Activated CD8-positive, alpha-beta memory T cell treated with anti-CD3 and anti-CD28 coated beads, Interleukin-2, amount 50 U/mL, for 48 hours (primary cell): ENCODE results near the gene MTAP.

Experiments used
- DNase-seq: peaks from one replicate; pipeline ENCODE4 v3.0.0-alpha.2; 2020

Gene MTAP

GRCh38 chr9:21854119-21854518 is 51.7 kb downstream of the MTAP start:
- DNase-seq: no peak

- no peak for DNase-seq
These were observed 52.2 kb downstream of the MTAP start for GRCh38 chr9:21854594-21854993.

- no peak for DNase-seq
These were observed 54.1 kb downstream of the MTAP start for GRCh38 chr9:21856301-21857094.

GRCh38 chr9:21862871-21863270 is 60.4 kb downstream of the MTAP start:
- no peak for DNase-seq

GRCh38 chr9:21864505-21864904 is 62.1 kb downstream of the MTAP start:
- DNase-seq: no peak

GRCh38 chr9:21866302-21866701 is 63.9 kb downstream of the MTAP start:
- DNase-seq: no peak

GRCh38 chr9:21871256-21871975 is 69.0 kb downstream of the MTAP start:
- no peak for DNase-seq

- DNase-seq: no peak
These were observed 70.3 kb downstream of the MTAP start for GRCh38 chr9:21872696-21873095.

- no peak for DNase-seq
These were observed 71.2 kb downstream of the MTAP start for GRCh38 chr9:21873540-21874221.

GRCh38 chr9:21875893-21876292 is 73.5 kb downstream of the MTAP start:
- DNase-seq: no peak

GRCh38 chr9:21883642-21884041 is 81.2 kb downstream of the MTAP start:
- no peak for DNase-seq

GRCh38 chr9:21889673-21890072 is 87.2 kb downstream of the MTAP start:
- DNase-seq: no peak

GRCh38 chr9:21890696-21891095 is 88.3 kb downstream of the MTAP start:
- DNase-seq: no peak

- no peak for DNase-seq
These were observed 99.1 kb downstream of the MTAP start for GRCh38 chr9:21901546-21901945.

- DNase-seq: no peak
These were observed 99.7 kb downstream of the MTAP start for GRCh38 chr9:21902136-21902535.

GRCh38 chr9:21903380-21903965 is 101.0 kb downstream of the MTAP start:
- no peak for DNase-seq

- no peak for DNase-seq
These were observed 101.9 kb downstream of the MTAP start for GRCh38 chr9:21904371-21904770.

GRCh38 chr9:21904776-21905175 is 102.3 kb downstream of the MTAP start:
- DNase-seq: no peak

- DNase-seq: no peak
These were observed 103.8 kb downstream of the MTAP start for GRCh38 chr9:21906213-21906612.

GRCh38 chr9:21906881-21907280 is 104.4 kb downstream of the MTAP start:
- DNase-seq: no peak

GRCh38 chr9:21919377-21920362 is 117.2 kb downstream of the MTAP start:
- DNase-seq: no peak

GRCh38 chr9:21923694-21924093 is 121.3 kb downstream of the MTAP start:
- DNase-seq: no peak
